CD4-positive, alpha-beta T cell treated with Interleukin-4 for 1 hour (primary cell): Measurements from ENCODE around the gene SLC35D3.
"Not testable (repeated sequence)": the region's sequence is repeated elsewhere in the genome, so short reads cannot be mapped to it uniquely, and the experiment has no call there.

Experiments used
- DNase-seq, 2 donors: peaks; one replicate each; pipeline ENCODE4 v3.0.0-alpha.2; 2020 to 2022

SLC35D3 gene

GRCh38 chr6:136921936-136922684 is at the start of gene SLC35D3:
Gene SLC35D3 (plus strand): TSS chr6:136922301. CDS start chr6:136922429, 128 bp downstream.
- no peak for DNase-seq

- no peak for DNase-seq
These were observed 48.4 kb upstream of the SLC35D3 start for GRCh38 chr6:136873748-136874147.

- DNase-seq, result not testable (repeated sequence)
These were observed 45.6 kb upstream of the SLC35D3 start for GRCh38 chr6:136876469-136876868.

- DNase-seq, result no peak
These were observed 41.2 kb upstream of the SLC35D3 start for GRCh38 chr6:136880748-136881460.

GRCh38 chr6:136886091-136886490 is 36.0 kb upstream of the SLC35D3 start:
- DNase-seq, result no peak

- no peak for DNase-seq
These were observed 34.1 kb upstream of the SLC35D3 start for GRCh38 chr6:136887953-136888352.

GRCh38 chr6:136889271-136890193 is 32.6 kb upstream of the SLC35D3 start:
- DNase-seq, result no peak

GRCh38 chr6:136890194-136890839 is 31.8 kb upstream of the SLC35D3 start:
- DNase-seq, result no peak

- no peak for DNase-seq
These were observed 31.1 kb upstream of the SLC35D3 start for GRCh38 chr6:136890986-136891385.

- DNase-seq, result no peak
These were observed 28.9 kb upstream of the SLC35D3 start for GRCh38 chr6:136893187-136893586.

GRCh38 chr6:136895901-136896300 is 26.2 kb upstream of the SLC35D3 start:
- no peak for DNase-seq

- DNase-seq, result no peak
These were observed 25.0 kb upstream of the SLC35D3 start for GRCh38 chr6:136897071-136897470.

GRCh38 chr6:136901212-136901784 is 20.8 kb upstream of the SLC35D3 start:
- DNase-seq, result no peak

- DNase-seq, result not testable (repeated sequence)
These were observed 17.6 kb upstream of the SLC35D3 start for GRCh38 chr6:136904477-136904876.

GRCh38 chr6:136914947-136915346 is 7.2 kb upstream of the SLC35D3 start:
- DNase-seq, result no peak

GRCh38 chr6:136918706-136919105 is 3.4 kb upstream of the SLC35D3 start:
- DNase-seq, result no peak

- no peak for DNase-seq
These were observed 1.9 kb upstream of the SLC35D3 start for GRCh38 chr6:136920216-136920615.

- DNase-seq, result no peak
These were observed 1.3 kb upstream of the SLC35D3 start for GRCh38 chr6:136920671-136921380.

- no peak for DNase-seq
These were observed 643 bp upstream of the SLC35D3 start for GRCh38 chr6:136921381-136921935.

- no peak for DNase-seq
These were observed 545 bp downstream of the SLC35D3 start for GRCh38 chr6:136922685-136923006.
